Activated naive CD4-positive, alpha-beta T cell treated with anti-CD3 and anti-CD28 coated beads, Interleukin-2, amount 50 U/mL, for 16 hours (primary cell): ENCODE measurements around the gene SLC9A5.

ENCODE experiments used
- DNase-seq: peaks from one replicate; pipeline ENCODE4 v3.0.0-alpha.2; 2020

Gene SLC9A5

DNA sequence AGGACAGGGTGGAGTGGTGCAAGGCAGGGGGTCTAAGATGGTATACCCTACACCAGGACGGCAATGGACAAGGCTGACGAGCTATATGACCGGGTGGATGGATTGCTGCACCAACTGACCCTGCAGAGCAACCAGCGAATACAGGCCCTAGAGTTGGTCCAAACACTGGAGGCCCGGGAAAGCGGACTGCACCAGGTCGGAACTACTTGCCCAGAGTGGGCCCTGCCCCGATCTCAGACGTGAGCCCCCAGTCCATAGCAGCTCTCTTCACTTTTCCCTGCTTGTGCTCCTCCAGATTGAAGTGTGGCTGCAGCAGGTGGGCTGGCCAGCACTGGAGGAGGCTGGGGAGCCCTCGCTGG is 33.6 kb downstream of the SLC9A5 start:
- DNase-seq, result no peak

DNA sequence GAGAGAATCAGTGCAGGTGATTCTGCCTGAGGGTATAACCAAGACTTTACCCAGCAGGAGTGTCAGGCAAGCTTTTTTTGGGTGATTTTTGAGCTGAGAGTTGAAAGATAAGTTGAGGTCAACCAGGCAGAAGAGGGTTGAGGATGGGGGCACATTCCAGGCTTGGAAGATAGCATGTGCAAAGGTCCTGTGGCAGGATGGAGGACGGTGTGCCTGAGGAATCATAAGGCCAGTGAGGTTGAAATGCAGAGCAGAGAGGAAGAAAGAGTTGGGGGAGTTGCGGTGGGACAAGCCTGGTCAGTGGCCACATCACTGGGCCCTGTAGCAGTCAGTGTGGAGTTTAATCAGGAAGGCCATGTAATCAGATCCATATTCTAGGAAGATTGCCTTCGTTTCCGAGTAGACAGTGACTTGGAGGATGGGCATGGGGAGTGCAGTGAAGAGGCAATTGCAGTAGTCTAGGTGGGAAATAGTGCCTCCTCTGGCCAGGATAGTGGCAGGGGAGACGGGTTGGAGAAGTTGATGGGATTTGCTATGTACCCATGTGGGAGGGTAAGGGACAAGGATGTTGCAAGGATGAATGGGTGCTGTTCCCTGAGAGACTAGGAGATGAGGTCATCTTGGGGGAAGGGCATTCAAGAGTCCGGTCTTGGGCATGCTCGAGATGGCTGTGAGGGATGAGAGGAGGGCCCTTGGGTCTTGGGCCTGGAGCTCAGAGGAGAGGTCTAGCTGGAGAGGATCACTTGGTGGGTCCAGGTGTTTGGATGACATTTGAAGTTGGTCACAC is 34.5 kb downstream of the SLC9A5 start:
- DNase-seq, result no peak

- DNase-seq, result no peak
Measured at GRCh38 chr16:67283826-67284555, 35.2 kb downstream of the SLC9A5 start.

DNA sequence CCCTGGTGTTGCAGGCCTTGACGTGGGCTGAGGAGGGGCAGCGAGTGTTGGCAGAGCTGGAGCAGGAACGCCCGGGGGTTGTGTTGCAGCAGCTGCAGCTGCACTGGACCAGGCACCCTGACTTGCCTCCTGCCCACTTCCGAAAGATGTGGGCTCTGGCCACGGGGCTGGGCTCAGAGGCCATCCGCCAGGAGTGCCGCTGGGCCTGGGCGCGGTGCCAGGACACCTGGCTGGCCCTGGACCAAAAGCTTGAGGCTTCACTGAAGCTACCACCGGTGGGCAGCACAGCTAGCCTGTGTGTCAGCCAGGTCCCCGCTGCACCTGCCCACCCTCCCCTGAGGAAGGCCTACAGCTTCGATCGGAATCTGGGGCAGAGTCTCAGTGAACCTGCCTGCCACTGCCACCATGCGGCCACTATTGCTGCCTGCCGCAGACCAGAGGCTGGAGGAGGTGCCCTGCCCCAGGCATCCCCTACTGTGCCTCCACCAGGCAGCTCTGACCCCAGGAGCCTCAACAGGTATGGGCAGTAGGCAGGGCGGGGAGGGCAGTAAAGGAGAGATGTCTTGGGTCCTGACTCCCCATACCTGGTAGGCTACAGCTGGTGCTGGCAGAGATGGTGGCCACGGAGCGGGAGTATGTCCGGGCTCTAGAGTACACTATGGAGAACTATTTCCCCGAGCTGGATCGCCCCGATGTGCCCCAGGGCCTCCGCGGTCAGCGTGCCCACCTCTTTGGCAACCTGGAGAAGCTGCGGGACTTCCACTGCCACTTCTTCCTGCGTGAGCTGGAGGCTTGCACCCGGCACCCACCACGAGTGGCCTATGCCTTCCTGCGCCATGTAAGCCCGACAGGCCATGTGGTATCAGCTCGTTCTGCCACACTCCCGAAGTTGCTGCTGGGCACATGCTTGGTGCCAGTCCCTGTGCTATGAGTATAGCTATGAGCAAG is 36.2 kb downstream of the SLC9A5 start:
- DNase-seq, result no peak

- DNase-seq, result no peak
Measured at GRCh38 chr16:67286441-67287235, 37.9 kb downstream of the SLC9A5 start.

DNA sequence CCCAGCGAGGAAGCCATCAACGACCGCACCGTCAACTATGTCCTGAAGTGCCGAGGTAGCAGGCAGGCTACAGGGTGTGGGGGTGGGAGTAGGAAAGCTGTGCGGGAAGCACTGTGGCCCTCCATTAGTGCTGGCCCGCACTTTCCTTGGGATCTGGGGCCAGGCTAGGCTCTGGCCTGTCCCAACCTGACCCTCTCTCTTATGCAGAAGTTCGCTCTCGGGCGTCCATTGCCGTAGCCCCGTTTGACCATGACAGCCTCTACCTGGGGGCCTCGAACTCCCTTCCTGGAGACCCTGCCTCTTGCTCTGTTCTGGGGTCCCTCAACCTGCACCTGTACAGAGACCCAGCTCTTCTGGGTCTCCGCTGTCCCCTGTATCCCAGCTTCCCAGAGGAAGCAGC is 39.2 kb downstream of the SLC9A5 start:
- no peak for DNase-seq

DNA sequence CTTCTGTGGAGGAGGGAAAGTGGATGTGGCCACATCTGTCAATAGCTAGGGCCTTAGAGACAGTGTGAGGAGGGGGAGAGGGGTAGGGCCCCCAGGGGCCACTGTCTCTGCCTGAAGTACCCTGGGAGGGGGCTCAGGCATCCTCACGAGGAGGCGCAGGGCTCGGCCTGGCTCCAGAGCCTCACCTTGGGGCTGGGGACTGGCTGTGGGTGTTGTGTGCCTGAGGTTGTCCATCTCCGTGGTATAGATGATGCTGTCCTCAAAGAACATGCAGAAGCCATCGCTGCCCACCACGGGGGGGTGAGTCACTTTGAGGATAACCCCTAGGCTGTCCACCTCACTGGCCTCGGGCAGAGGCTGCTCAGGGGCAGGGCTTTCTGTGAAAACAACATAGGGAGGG is 42.7 kb downstream of the SLC9A5 start:
- no peak for DNase-seq

GRCh38 chr16:67294171-67294757 is 45.5 kb downstream of the SLC9A5 start:
- no peak for DNase-seq

GRCh38 chr16:67294938-67295361 is 46.2 kb downstream of the SLC9A5 start:
- no peak for DNase-seq

GRCh38 chr16:67296420-67296819 is 47.6 kb downstream of the SLC9A5 start:
- DNase-seq, result no peak

GRCh38 chr16:67298277-67298676 is 49.5 kb downstream of the SLC9A5 start:
- no peak for DNase-seq

GRCh38 chr16:67299269-67299668 is 50.5 kb downstream of the SLC9A5 start:
- no peak for DNase-seq

DNA sequence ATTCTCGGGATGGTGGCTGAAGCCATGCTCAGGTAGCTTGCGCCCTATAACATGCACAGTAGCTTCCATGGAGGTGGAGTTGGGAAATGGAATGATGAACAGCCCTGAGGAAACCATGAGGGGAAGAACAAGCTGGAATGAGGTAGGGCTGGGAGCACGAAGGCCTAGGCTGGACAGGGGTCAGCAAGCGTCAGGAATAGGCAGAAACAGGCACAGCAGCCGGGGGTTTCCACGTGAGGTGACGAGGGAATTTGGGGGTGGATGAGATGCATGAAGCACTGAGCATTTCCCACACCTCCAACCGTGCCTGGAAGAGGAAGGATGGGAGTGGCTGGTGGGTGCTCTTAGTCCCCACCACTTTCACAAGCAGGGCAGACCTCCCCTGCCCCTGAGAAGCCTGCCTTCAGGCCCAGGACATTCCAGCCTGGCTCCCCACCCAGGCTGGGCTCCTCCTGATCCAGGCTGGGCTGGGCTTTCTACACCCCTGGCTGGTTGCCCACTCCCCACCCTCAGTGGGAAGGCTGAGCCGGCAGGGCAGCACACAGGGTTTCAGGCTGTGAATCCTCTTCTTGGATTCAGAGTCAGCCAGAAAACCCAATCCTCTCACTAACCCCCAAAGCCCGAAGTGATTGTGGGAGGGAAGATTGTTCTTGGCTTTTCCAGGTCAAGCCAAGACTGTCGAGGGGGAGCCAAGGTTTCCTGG is 52.5 kb downstream of the SLC9A5 start:
- no peak for DNase-seq

- DNase-seq, result no peak
Measured at GRCh38 chr16:67302076-67302475, 53.3 kb downstream of the SLC9A5 start.

DNA sequence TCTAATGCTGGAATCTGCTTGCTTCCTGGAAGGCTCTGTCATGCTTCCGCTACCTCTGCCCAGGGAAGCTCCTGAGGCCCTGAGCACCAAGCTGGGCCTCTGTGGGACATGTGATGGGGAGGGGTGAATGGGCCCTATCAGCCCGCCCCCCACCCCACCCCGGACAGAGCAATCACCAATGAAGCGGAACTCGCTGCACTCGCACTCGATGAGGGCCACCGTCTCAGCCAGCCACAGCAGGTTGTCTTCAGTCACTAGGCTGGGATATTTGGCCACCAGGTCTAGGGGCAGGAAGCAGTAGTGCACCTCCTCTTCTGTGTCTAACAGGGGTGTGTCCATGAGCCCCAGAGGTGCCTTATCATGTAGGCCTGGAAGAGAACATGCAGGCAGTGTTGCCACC is 54.2 kb downstream of the SLC9A5 start:
- no peak for DNase-seq

- no peak for DNase-seq
Measured at GRCh38 chr16:67304020-67304419, 55.2 kb downstream of the SLC9A5 start.

DNA sequence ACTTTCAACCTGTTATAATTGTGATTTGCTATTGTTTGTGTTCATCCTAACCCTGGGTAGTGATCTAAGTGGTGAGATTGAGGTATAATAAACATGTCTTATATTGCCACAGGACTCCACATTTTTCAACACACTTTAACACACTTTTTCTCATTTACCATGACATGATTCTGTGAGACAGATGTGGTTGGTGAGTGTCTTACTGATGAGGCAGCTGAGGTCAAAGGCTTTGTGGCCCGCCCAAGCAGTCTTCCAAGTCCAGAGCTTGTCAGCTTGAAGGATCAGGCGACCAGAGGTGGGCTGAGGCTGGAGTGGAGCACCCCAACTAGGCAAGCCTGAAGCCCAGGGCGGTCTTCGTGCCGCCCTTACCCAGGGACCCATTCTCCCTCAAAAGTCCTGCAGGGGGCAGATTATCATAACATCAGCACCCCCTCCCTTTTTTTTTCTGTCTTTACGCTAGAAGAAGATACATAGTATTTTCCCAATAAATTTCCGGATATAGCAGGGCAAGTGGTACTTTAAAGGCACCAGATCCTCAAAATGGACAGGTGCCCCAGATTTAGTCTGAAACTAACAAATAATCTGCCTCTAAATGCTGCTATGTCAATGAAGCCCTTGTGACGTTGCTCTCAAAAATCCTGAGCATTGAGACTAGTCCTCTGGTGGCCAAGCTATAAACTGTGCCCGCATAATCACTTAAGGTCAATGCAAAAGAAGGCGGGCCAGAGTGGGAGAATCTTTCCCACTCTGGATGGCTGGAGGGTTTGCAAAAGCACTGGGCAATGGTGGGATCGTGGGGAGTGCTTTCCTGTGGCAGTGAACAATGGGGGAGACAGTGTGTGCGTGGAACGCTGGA is 56.7 kb downstream of the SLC9A5 start:
- no peak for DNase-seq

DNA sequence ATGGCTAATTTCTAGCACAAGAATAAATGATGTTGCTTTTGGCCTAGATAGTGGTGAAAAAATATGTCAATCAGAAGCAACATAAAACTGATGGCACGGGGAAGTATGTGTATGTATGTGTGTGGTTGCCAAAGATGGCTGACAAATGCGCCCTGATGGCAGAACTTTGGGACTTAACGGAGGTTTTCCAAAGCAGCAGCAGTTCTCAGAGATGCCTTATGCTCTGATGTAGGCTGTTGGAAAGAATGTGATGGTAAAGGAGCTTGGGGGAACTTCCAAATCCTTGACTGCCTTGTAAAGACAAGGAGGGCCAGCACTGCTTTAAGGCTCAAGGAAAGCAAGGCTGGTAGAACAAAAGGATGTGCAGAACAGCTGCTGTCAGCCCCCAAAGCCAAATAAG is 61.8 kb downstream of the SLC9A5 start:
- DNase-seq, result no peak

DNA sequence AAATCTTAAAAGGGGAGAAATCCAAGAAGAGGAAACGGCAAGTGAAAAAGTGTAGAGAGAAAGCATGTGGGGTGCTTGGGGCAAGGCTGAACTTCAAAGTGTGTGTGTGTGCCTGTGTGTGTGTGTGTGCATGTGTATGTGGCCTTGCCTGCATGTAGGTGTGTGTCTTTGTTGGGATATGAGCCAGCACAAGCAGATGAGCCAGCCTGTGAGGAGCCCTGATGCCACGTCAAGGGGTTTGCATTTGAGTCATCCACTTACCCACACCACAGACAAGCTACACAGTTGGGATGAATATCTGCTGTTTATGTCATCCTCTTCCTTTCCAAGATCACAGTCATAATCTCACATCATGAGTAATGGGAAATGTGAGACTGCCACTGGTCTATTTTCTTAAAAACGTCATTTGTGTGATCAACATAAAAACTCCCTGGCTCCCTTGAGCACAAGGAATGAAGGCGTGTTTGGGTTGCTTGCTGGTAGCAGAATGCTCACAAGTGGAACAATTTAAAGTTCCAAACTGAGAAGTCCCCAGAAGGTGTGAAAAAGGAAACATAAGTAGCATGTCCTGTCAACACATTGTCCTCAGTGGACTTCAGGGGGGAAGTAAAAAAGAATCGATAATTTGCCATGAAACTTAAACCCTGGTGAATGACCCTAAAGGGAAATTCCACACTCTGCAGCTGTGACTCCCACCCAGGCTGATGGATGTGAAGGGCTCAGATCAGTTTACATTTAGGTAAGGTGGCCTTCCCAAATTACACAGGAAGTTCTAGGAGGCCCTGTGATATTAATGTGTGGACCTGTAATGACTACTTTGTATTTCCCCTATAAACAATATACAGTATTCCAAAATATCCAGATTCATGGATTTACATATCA is 63.1 kb downstream of the SLC9A5 start:
- peak; percentile 87 for DNase-seq
